ENCODE measurements around the gene SAT2.

DNA sequence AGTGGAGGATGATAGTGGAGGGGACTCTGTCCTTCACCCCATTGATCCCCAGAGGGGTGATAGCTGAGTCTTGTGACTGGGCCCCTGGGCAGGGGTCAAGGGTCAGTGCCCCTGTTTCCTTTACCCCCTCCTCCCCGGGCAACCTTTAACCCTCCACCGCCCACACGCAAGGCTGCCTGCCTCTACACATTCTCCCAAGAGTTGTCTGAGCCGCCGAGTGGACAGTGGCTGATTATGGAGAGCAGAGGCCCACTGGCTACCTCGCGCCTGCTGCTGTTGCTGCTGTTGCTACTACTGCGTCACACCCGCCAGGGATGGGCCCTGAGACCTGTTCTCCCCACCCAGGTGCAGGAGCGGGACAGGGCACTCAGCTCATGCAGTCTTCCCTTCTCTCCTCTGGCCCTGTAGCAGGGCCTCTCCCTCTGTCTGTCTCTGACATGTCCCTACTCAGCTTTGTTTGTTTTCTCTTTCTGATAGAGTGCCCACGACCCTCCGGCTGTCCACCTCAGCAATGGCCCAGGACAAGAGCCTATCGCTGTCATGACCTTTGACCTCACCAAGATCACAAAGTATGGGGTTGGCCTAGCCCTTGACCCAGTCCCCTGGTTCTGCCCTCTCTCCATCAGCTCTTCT lies 2.4 kb upstream of the SAT2 start, which contains the start of gene SHBG:
- TF ChIP-seq RAD21 (CRISPR knock-in tag; IDR thresholded peaks at IDR 0.05) (no peak), SMARCE1 (IDR thresholded peaks at IDR 0.05; ENCODE audit: borderline replicate concordance) (no peak), CEBPB (IDR thresholded peaks at IDR 0.05; ENCODE audit: borderline replicate concordance, low read depth, low read length) (no peak), POLR2A (IDR thresholded peaks at IDR 0.05; ENCODE audit: insufficient read depth in 1 of 2, low read depth in 2 of 2, low read length in 2 of 2) (peak in 1 of 2 experiments; percentile 39; a peak in 1 of 4 replicates), FOXP1 (IDR thresholded peaks at IDR 0.05) (no peak), FOXP1 (CRISPR knock-in tag; IDR thresholded peaks at IDR 0.05) (no peak), IRF2 (CRISPR knock-in tag; IDR thresholded peaks at IDR 0.05) (no peak)
- TF ChIP-seq, protein P1, sequence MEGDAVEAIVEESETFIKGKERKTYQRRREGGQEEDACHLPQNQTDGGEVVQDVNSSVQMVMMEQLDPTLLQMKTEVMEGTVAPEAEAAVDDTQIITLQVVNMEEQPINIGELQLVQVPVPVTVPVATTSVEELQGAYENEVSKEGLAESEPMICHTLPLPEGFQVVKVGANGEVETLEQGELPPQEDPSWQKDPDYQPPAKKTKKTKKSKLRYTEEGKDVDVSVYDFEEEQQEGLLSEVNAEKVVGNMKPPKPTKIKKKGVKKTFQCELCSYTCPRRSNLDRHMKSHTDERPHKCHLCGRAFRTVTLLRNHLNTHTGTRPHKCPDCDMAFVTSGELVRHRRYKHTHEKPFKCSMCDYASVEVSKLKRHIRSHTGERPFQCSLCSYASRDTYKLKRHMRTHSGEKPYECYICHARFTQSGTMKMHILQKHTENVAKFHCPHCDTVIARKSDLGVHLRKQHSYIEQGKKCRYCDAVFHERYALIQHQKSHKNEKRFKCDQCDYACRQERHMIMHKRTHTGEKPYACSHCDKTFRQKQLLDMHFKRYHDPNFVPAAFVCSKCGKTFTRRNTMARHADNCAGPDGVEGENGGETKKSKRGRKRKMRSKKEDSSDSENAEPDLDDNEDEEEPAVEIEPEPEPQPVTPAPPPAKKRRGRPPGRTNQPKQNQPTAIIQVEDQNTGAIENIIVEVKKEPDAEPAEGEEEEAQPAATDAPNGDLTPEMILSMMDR (CRISPR knock-in tag; IDR thresholded peaks at IDR 0.05) = no peak
- TF ChIP-seq, protein P2, sequence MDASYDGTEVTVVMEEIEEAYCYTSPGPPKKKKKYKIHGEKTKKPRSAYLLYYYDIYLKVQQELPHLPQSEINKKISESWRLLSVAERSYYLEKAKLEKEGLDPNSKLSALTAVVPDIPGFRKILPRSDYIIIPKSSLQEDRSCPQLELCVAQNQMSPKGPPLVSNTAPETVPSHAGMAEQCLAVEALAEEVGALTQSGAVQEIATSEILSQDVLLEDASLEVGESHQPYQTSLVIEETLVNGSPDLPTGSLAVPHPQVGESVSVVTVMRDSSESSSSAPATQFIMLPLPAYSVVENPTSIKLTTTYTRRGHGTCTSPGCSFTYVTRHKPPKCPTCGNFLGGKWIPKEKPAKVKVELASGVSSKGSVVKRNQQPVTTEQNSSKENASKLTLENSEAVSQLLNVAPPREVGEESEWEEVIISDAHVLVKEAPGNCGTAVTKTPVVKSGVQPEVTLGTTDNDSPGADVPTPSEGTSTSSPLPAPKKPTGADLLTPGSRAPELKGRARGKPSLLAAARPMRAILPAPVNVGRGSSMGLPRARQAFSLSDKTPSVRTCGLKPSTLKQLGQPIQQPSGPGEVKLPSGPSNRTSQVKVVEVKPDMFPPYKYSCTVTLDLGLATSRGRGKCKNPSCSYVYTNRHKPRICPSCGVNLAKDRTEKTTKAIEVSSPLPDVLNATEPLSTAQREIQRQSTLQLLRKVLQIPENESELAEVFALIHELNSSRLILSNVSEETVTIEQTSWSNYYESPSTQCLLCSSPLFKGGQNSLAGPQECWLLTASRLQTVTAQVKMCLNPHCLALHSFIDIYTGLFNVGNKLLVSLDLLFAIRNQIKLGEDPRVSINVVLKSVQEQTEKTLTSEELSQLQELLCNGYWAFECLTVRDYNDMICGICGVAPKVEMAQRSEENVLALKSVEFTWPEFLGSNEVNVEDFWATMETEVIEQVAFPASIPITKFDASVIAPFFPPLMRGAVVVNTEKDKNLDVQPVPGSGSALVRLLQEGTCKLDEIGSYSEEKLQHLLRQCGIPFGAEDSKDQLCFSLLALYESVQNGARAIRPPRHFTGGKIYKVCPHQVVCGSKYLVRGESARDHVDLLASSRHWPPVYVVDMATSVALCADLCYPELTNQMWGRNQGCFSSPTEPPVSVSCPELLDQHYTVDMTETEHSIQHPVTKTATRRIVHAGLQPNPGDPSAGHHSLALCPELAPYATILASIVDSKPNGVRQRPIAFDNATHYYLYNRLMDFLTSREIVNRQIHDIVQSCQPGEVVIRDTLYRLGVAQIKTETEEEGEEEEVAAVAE (CRISPR knock-in tag; IDR thresholded peaks at IDR 0.05; ENCODE audit: borderline replicate concordance) = no peak

Measured in HepG2 (cell line).